ENCODE results near the gene SCN2A.

SCN2A gene

GRCh38 chr2:165305391-165306096 lies 66.3 kb downstream of the SCN2A start:
- Histone ChIP-seq H2BK15ac (replicated peaks; ENCODE audit: low read depth) (no peak overlapping the region), H2AK5ac (ENCODE audit: low read length) (no peak overlapping the region), H2BK5ac (ENCODE audit: low read length) (no peak overlapping the region), H3K4me3 (ENCODE audit: low read length) (no peak overlapping the region), H3K27ac (ENCODE audit: low read depth, low read length) (no peak overlapping the region), H4K5ac (ENCODE audit: low read length) (no peak overlapping the region), H3K36me3 (ENCODE audit: control insufficient read depth, insufficient read depth, low read length) (no peaks in the 10 kb centered on the region), H3K79me2 (ENCODE audit: control insufficient read depth, insufficient read depth, low read length) (no peaks in the 10 kb centered on the region), H3K23ac (ENCODE audit: low read length) (no peak overlapping the region), H3K56ac (ENCODE audit: low read length) (no peak overlapping the region), H3K79me1 (ENCODE audit: low read length) (no peaks in the 10 kb centered on the region), H3K18ac (ENCODE audit: low read length) (no peak overlapping the region), H3K27me3 (ENCODE audit: insufficient read depth, low read length, poor library complexity) (no peaks in the 10 kb centered on the region), H3K4me2 (ENCODE audit: low read length) (no peak overlapping the region), H4K8ac (ENCODE audit: low read depth, low read length) (no peak overlapping the region), H3K4ac (ENCODE audit: low read depth, low read length) (no peak overlapping the region), H3K9ac (ENCODE audit: low read length) (no peak overlapping the region), H3K4me1 (ENCODE audit: control insufficient read depth, low read depth, low read length) (no peaks in the 10 kb centered on the region), H2BK120ac (ENCODE audit: low read depth, low read length) (no peak overlapping the region)
- no CpG with 5 or more reads among the region's 3 CpGs for WGBS (ENCODE audit: extremely low coverage, insufficient coverage, low lambda C conversion rate)
- DNase-seq: peak; percentile 74

DNA sequence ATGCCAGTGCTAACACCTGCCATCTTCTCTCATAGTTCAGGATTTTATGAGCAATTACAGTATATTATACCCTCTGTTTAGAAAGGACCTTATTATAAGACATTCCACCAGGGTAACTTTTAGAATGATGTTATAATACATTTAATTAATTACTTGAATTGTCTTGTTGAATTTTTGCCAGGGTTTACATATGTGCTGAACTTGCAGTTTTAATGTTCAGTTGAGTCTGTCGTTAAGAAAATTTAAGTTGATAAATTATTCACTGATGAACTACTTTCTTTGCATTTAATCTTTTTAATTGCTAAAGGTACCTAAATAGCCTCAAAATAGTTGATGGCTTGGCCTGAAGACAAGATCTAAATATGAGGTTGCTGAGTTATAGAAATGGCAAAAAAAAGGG lies 68.1 kb downstream of the SCN2A start:
- Histone ChIP-seq H2BK5ac (ENCODE audit: low read length) (no peak overlapping the region), H3K23ac (ENCODE audit: low read length) (no peak overlapping the region), H4K8ac (ENCODE audit: low read depth, low read length) (no peak overlapping the region), H3K27me3 (ENCODE audit: insufficient read depth, low read length, poor library complexity) (no peaks in the 10 kb centered on the region), H3K36me3 (ENCODE audit: control insufficient read depth, insufficient read depth, low read length) (no peaks in the 10 kb centered on the region), H3K27ac (ENCODE audit: low read depth, low read length) (no peak overlapping the region), H3K4ac (ENCODE audit: low read depth, low read length) (no peak overlapping the region), H3K18ac (ENCODE audit: low read length) (no peak overlapping the region), H3K79me1 (ENCODE audit: low read length) (no peaks in the 10 kb centered on the region), H2BK15ac (replicated peaks; ENCODE audit: low read depth) (no peak overlapping the region), H3K9ac (ENCODE audit: low read length) (no peak overlapping the region), H3K56ac (ENCODE audit: low read length) (no peak overlapping the region), H3K4me3 (ENCODE audit: low read length) (no peak overlapping the region), H3K79me2 (ENCODE audit: control insufficient read depth, insufficient read depth, low read length) (no peaks in the 10 kb centered on the region), H4K5ac (ENCODE audit: low read length) (no peak overlapping the region), H3K4me2 (ENCODE audit: low read length) (no peak overlapping the region), H3K4me1 (ENCODE audit: control insufficient read depth, low read depth, low read length) (no peaks in the 10 kb centered on the region), H2BK120ac (ENCODE audit: low read depth, low read length) (no peak overlapping the region), H2AK5ac (ENCODE audit: low read length) (no peak overlapping the region)
- DNase-seq: no peak
- no CpG with 5 or more reads among the region's 1 CpG for WGBS (ENCODE audit: extremely low coverage, insufficient coverage, low lambda C conversion rate)

- H3K4me3 ChIP-seq (ENCODE audit: low read length): no peak overlapping the region
- H3K18ac ChIP-seq (ENCODE audit: low read length): no peak overlapping the region
- H4K5ac ChIP-seq (ENCODE audit: low read length): no peak overlapping the region
- H3K4ac ChIP-seq (ENCODE audit: low read depth, low read length): no peak overlapping the region
- H2BK5ac ChIP-seq (ENCODE audit: low read length): no peak overlapping the region
- no peaks in the 10 kb centered on the region for H3K79me2 ChIP-seq (ENCODE audit: control insufficient read depth, insufficient read depth, low read length)
- H3K79me1 ChIP-seq (ENCODE audit: low read length): no peaks in the 10 kb centered on the region
- H3K4me1 ChIP-seq (ENCODE audit: control insufficient read depth, low read depth, low read length): no peaks in the 10 kb centered on the region
- WGBS (ENCODE audit: extremely low coverage, insufficient coverage, low lambda C conversion rate): no CpG with 5 or more reads among the region's 1 CpG
- no peak overlapping the region for H4K8ac ChIP-seq (ENCODE audit: low read depth, low read length)
- H3K27ac ChIP-seq (ENCODE audit: low read depth, low read length): no peak overlapping the region
- no peaks in the 10 kb centered on the region for H3K27me3 ChIP-seq (ENCODE audit: insufficient read depth, low read length, poor library complexity)
- H2BK120ac ChIP-seq (ENCODE audit: low read depth, low read length): no peak overlapping the region
- H2AK5ac ChIP-seq (ENCODE audit: low read length): no peak overlapping the region
- no peak overlapping the region for H3K9ac ChIP-seq (ENCODE audit: low read length)
- H2BK15ac ChIP-seq (replicated peaks; ENCODE audit: low read depth): no peak overlapping the region
- no peak for DNase-seq
- H3K23ac ChIP-seq (ENCODE audit: low read length): no peak overlapping the region
- no peaks in the 10 kb centered on the region for H3K36me3 ChIP-seq (ENCODE audit: control insufficient read depth, insufficient read depth, low read length)
- H3K4me2 ChIP-seq (ENCODE audit: low read length): no peak overlapping the region
- H3K56ac ChIP-seq (ENCODE audit: low read length): no peak overlapping the region
These were observed 72.7 kb downstream of the SCN2A start for GRCh38 chr2:165311949-165312348.

DNA sequence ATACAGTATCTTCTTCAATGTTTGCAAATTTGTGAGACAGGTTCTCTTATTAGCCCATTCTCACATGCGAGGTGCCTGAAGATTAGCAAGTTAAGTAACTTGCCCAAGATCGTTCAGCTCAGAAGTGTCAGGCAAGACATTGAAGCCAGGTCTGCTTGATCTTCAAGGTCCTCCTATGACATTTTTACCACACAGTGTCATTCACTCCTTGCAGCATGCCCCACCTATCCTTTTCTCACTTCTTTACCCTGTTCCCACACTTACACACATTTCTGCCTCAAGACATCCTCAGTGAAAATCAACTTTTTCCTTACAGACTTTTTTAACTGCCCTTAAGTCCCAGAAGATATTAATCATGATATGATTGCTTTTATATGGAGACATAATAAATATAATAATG lies 73.8 kb downstream of the SCN2A start:
- no peaks in the 10 kb centered on the region for H3K27me3 ChIP-seq (ENCODE audit: insufficient read depth, low read length, poor library complexity)
- no peak overlapping the region for H3K4ac ChIP-seq (ENCODE audit: low read depth, low read length)
- no peak overlapping the region for H2AK5ac ChIP-seq (ENCODE audit: low read length)
- no peak overlapping the region for H3K23ac ChIP-seq (ENCODE audit: low read length)
- no peaks in the 10 kb centered on the region for H3K36me3 ChIP-seq (ENCODE audit: control insufficient read depth, insufficient read depth, low read length)
- H2BK5ac ChIP-seq (ENCODE audit: low read length): no peak overlapping the region
- H4K5ac ChIP-seq (ENCODE audit: low read length): no peak overlapping the region
- H2BK120ac ChIP-seq (ENCODE audit: low read depth, low read length): no peak overlapping the region
- no peak overlapping the region for H3K18ac ChIP-seq (ENCODE audit: low read length)
- H3K4me1 ChIP-seq (ENCODE audit: control insufficient read depth, low read depth, low read length): no peaks in the 10 kb centered on the region
- no peak overlapping the region for H3K9ac ChIP-seq (ENCODE audit: low read length)
- H3K4me2 ChIP-seq (ENCODE audit: low read length): no peak overlapping the region
- no CpG with 5 or more reads among the region's 2 CpGs for WGBS (ENCODE audit: extremely low coverage, insufficient coverage, low lambda C conversion rate)
- no peaks in the 10 kb centered on the region for H3K79me2 ChIP-seq (ENCODE audit: control insufficient read depth, insufficient read depth, low read length)
- no peaks in the 10 kb centered on the region for H3K79me1 ChIP-seq (ENCODE audit: low read length)
- no peak overlapping the region for H3K27ac ChIP-seq (ENCODE audit: low read depth, low read length)
- no peak overlapping the region for H3K4me3 ChIP-seq (ENCODE audit: low read length)
- H3K56ac ChIP-seq (ENCODE audit: low read length): no peak overlapping the region
- no peak for DNase-seq
- no peak overlapping the region for H4K8ac ChIP-seq (ENCODE audit: low read depth, low read length)
- H2BK15ac ChIP-seq (replicated peaks; ENCODE audit: low read depth): no peak overlapping the region

GRCh38 chr2:165313509-165313908 lies 74.3 kb downstream of the SCN2A start:
- no peak overlapping the region for H3K27ac ChIP-seq (ENCODE audit: low read depth, low read length)
- no peak overlapping the region for H2AK5ac ChIP-seq (ENCODE audit: low read length)
- no peak overlapping the region for H2BK15ac ChIP-seq (replicated peaks; ENCODE audit: low read depth)
- H3K23ac ChIP-seq (ENCODE audit: low read length): no peak overlapping the region
- H3K79me1 ChIP-seq (ENCODE audit: low read length): no peaks in the 10 kb centered on the region
- no peak overlapping the region for H4K8ac ChIP-seq (ENCODE audit: low read depth, low read length)
- no peak for DNase-seq
- H3K9ac ChIP-seq (ENCODE audit: low read length): no peak overlapping the region
- no peaks in the 10 kb centered on the region for H3K79me2 ChIP-seq (ENCODE audit: control insufficient read depth, insufficient read depth, low read length)
- H3K56ac ChIP-seq (ENCODE audit: low read length): no peak overlapping the region
- no peak overlapping the region for H2BK120ac ChIP-seq (ENCODE audit: low read depth, low read length)
- no peak overlapping the region for H3K4ac ChIP-seq (ENCODE audit: low read depth, low read length)
- no peaks in the 10 kb centered on the region for H3K36me3 ChIP-seq (ENCODE audit: control insufficient read depth, insufficient read depth, low read length)
- H3K4me3 ChIP-seq (ENCODE audit: low read length): no peak overlapping the region
- H2BK5ac ChIP-seq (ENCODE audit: low read length): no peak overlapping the region
- H4K5ac ChIP-seq (ENCODE audit: low read length): no peak overlapping the region
- no CpG with 5 or more reads among the region's 4 CpGs for WGBS (ENCODE audit: extremely low coverage, insufficient coverage, low lambda C conversion rate)
- no peaks in the 10 kb centered on the region for H3K27me3 ChIP-seq (ENCODE audit: insufficient read depth, low read length, poor library complexity)
- H3K4me2 ChIP-seq (ENCODE audit: low read length): no peak overlapping the region
- no peak overlapping the region for H3K18ac ChIP-seq (ENCODE audit: low read length)
- H3K4me1 ChIP-seq (ENCODE audit: control insufficient read depth, low read depth, low read length): no peaks in the 10 kb centered on the region

DNA sequence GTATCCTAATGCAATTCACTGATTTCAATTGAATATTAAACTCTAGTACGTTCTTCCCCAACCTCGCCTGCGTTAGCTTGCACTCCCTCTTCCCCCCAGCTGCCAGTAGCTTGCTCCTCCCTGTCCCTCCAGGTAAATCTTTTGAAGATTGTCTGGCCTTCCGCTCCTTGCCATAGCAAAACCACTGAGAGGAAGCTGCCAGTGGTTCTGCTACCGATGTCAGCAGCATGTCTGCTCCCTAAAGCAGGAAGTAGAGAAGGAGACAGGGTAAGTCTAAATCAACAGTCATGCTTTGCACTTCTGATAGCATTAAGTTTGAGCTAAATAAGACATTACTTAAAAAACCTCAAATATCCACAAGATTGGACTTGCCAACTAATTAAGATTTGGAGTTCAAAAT lies 89.1 kb downstream of the SCN2A start:
- H3K4me2 ChIP-seq (ENCODE audit: low read length): no peak overlapping the region
- no CpG with 5 or more reads among the region's 5 CpGs for WGBS (ENCODE audit: extremely low coverage, insufficient coverage, low lambda C conversion rate)
- H3K36me3 ChIP-seq (ENCODE audit: control insufficient read depth, insufficient read depth, low read length): no peaks in the 10 kb centered on the region
- H3K4ac ChIP-seq (ENCODE audit: low read depth, low read length): no peak overlapping the region
- no peak overlapping the region for H2BK5ac ChIP-seq (ENCODE audit: low read length)
- no peaks in the 10 kb centered on the region for H3K4me1 ChIP-seq (ENCODE audit: control insufficient read depth, low read depth, low read length)
- no peak overlapping the region for H2BK15ac ChIP-seq (replicated peaks; ENCODE audit: low read depth)
- no peak overlapping the region for H3K23ac ChIP-seq (ENCODE audit: low read length)
- no peaks in the 10 kb centered on the region for H3K79me1 ChIP-seq (ENCODE audit: low read length)
- no peaks in the 10 kb centered on the region for H3K27me3 ChIP-seq (ENCODE audit: insufficient read depth, low read length, poor library complexity)
- no peak overlapping the region for H3K27ac ChIP-seq (ENCODE audit: low read depth, low read length)
- no peak overlapping the region for H3K9ac ChIP-seq (ENCODE audit: low read length)
- H3K56ac ChIP-seq (ENCODE audit: low read length): no peak overlapping the region
- H4K5ac ChIP-seq (ENCODE audit: low read length): no peak overlapping the region
- H4K8ac ChIP-seq (ENCODE audit: low read depth, low read length): no peak overlapping the region
- H2AK5ac ChIP-seq (ENCODE audit: low read length): no peak overlapping the region
- no peak overlapping the region for H3K4me3 ChIP-seq (ENCODE audit: low read length)
- peak; percentile 1 for DNase-seq
- no peak overlapping the region for H3K18ac ChIP-seq (ENCODE audit: low read length)
- H2BK120ac ChIP-seq (ENCODE audit: low read depth, low read length): no peak overlapping the region
- H3K79me2 ChIP-seq (ENCODE audit: control insufficient read depth, insufficient read depth, low read length): no peaks in the 10 kb centered on the region

All from mesendoderm (in vitro differentiated cells).